ENCODE results near the gene PREX1.

PREX1 gene

DNA sequence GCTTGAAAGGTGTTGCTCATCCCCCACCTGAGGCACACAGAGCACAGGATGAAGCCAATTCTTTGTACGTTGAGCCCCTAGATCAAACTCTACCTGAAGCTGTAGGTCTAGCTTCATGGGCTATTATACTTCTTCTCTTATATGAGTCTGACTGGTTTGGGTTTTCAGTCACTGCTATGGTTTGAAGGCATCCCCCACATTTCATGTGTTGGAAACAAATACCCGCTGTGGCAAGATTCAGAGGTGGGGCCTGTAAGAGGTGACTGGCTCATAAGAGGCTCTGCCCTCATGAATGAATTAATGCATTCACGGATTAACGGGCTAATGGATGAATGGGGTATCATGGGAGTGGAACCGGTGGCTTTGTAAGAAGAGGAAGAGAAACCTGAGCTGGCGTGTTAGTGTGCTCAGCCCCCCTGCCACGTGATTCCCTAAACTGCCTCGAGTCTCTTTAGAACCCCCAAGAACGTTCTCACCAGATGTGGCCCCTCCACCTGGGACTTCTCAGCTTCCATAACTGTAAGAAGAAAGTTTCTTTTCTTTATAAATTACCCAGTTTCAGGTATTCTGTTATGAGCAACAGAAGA, 39.2 kb downstream of the PREX1 start:
- no peak for TF ChIP-seq CTCF (IDR thresholded peaks at IDR 0.05; ENCODE audit: low read length, missing control alignments)
- no peak for DNase-seq (ENCODE audit: low read depth)
- H3K4me3 ChIP-seq (replicated peaks; ENCODE audit: low read depth, low read length) = no peak overlapping the region

- no peak overlapping the region for H3K4me3 ChIP-seq (replicated peaks; ENCODE audit: low read depth, low read length)
- TF ChIP-seq CTCF (IDR thresholded peaks at IDR 0.05; ENCODE audit: low read length, missing control alignments) = no peak
- peak; percentile 60 for DNase-seq (ENCODE audit: low read depth)
These were observed 39.9 kb downstream of the PREX1 start for GRCh38 chr20:48787861-48788375.

DNA sequence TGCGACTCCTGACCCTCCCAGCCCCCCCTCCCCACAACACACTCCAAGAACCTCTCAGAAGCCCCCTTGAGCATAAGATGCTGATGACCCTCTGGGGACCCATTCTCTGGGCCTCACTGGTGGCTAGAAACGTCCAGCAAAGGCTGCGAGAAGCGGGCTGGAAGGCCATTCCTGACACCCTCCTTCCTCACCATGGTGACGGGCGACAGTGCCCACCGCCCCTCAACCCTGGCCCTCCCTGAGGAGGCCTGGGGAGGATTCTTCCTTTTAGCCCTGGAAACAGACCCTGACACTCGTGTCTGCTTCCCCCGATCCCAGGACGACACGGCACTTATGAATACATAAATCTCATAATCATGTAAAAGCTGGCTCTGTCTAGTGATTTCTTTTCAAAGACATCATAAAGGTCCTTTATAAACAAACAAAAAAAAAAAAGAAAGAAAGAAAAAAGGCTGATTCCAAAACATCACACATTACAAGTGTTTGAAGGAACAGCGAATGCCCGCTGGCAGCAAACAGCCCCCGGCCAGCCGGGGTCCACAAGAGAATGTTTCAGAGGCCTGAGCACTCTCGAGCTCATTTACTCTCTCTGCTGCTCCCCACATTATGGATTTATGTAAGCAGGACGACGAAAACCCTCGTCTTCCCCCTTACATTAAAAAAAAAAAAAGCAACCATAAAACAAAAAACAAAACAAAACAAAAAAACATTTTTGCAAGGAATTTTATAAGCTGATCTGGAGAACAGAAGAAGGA, 40.7 kb downstream of the PREX1 start:
- no peak overlapping the region for H3K4me3 ChIP-seq (replicated peaks; ENCODE audit: low read depth, low read length)
- DNase-seq (ENCODE audit: low read depth) = no peak
- TF ChIP-seq CTCF (IDR thresholded peaks at IDR 0.05; ENCODE audit: low read length, missing control alignments) = no peak

DNA sequence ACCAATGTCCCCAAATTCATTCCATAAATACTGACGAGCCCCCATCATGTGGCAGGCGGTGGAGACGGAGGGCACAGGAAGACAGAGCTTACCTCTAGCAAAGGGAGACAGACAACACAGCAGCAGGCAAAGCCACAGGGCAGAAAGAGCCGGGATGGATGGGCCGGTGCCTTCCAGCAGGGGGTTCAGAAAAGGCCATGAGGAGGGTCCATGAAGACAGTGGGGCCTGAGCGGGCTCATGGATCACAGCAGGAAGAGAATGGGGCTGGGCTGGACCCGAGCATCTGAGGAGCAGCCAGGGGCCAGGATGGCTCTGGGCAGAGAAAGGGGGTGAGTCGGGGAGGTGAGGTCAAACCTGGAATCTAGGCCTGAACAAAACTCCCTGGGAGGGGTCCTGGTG, 42.0 kb downstream of the PREX1 start:
- DNase-seq (ENCODE audit: low read depth) = no peak
- TF ChIP-seq CTCF (IDR thresholded peaks at IDR 0.05; ENCODE audit: low read length, missing control alignments) = no peak
- no peak overlapping the region for H3K4me3 ChIP-seq (replicated peaks; ENCODE audit: low read depth, low read length)

GRCh38 chr20:48785256-48785655, 42.5 kb downstream of the PREX1 start:
- H3K4me3 ChIP-seq (replicated peaks; ENCODE audit: low read depth, low read length) = no peak overlapping the region
- no peak for DNase-seq (ENCODE audit: low read depth)
- no peak for TF ChIP-seq CTCF (IDR thresholded peaks at IDR 0.05; ENCODE audit: low read length, missing control alignments)

- no peak overlapping the region for H3K4me3 ChIP-seq (replicated peaks; ENCODE audit: low read depth, low read length)
- no peak for DNase-seq (ENCODE audit: low read depth)
- no peak for TF ChIP-seq CTCF (IDR thresholded peaks at IDR 0.05; ENCODE audit: low read length, missing control alignments)
These were observed 43.5 kb downstream of the PREX1 start for GRCh38 chr20:48784273-48784641.
